ENCODE results near the gene USF1.

- TF ChIP-seq EZH2 (IDR thresholded peaks at IDR 0.05; ENCODE audit: low read depth, unreplicated experiment) (no peak), ETS1 (IDR thresholded peaks at IDR 0.05) (no peak), CTCF (conservative IDR thresholded peaks at IDR 0.05; ENCODE audit: low read depth in 2 of 2) (no peak)
Measured at GRCh38 chr1:161069731-161070270, 24.0 kb upstream of the USF1 start, which contains the start of gene ARHGAP30.

Data from GM23338 (cell line).